HepG2 (cell line): ENCODE results near the gene HS3ST2. TPM values are rescaled to one million over a fixed set of nuclear protein-coding genes. Genes with fewer than 3 reads are reported as not detected.

ENCODE experiments used
- ATAC-seq: fragments of 200-7000 bp; cut with Tn5 transposase; 3 replicates; pipeline ENCODE4 v1.9.1; 2020; ENCODE audit warnings: mild to moderate bottlenecking, moderate library complexity
- BruUV-seq: library from RNA; stranded (reverse); fragments of 400-500 nt; replicated peaks from 2 replicates; lab custom pipeline; 2021; lab: Mats Ljungman, UMichigan
- CTCF ChIA-PET: fragments of 300-600 bp; formaldehyde crosslinking; extraction: SDS; loops from one replicate; lab custom pipeline; 2021; ENCODE audit warnings: low total read pairs, inconsistent platforms, low intra/inter-chr PET ratio; lab: Yijun Ruan, JAX
- POLR2A ChIA-PET: fragments of 350-600 bp; sonication (Branson Sonifier 250); formaldehyde crosslinking; loops from one replicate; lab custom pipeline; 2020; ENCODE audit warnings: antibody characterized with exemption, inconsistent platforms; lab: Yijun Ruan, JAX
- DNase-seq: peaks from one replicate; pipeline ENCODE4 v3.0.0-alpha.2; 2015; ENCODE audit warnings: low spot score
- FAIRE-seq: peaks from 3 replicates; lab custom pipeline; 2011; peaks lifted over from hg19 to GRCh38; lab: Jason Lieb, UNC
- H2AFZ ChIP-seq: one replicate; pipeline ENCODE4 v1.6.1; 2011; ENCODE audit warnings: low read length, inconsistent platforms
- H3K27ac ChIP-seq: fragments of 300-600 bp; 3 replicates; pipeline ENCODE4 v1.8.0; 2011; ENCODE audit warnings: mixed run types, mild to moderate bottlenecking, mixed read lengths, low read length, inconsistent platforms; ENCODE audit not compliant: insufficient read depth; ENCODE audit errors: extremely low read length
- H3K27me3 ChIP-seq, 2 experiments: fragments of 200-600 bp in 1 of 2; 2 replicates in 1 of 2; 3 replicates in 1 of 2; pipeline versions ENCODE4 v1.6.0 to v1.8.0; 2011; ENCODE audit warnings: low read length in 2 of 2, mild to moderate bottlenecking in 2 of 2, moderate library complexity in 2 of 2, inconsistent platforms in 1 of 2; ENCODE audit not compliant: insufficient read depth in 2 of 2, control insufficient read depth in 1 of 2
- H3K36me3 ChIP-seq, 2 experiments: fragments of 200-600 bp in 1 of 2; replicated peaks in 1 of 2; 2 replicates in 1 of 2; 3 replicates in 1 of 2; pipeline versions ENCODE4 v1.5.1 to v1.8.0; 2011; ENCODE audit warnings: low read length in 2 of 2, inconsistent platforms in 1 of 2; ENCODE audit not compliant: insufficient read depth in 2 of 2, control insufficient read depth in 1 of 2
- H3K4me1 ChIP-seq: 2 replicates; pipeline ENCODE4 v1.5.1; 2012; ENCODE audit warnings: low read length, inconsistent platforms; ENCODE audit not compliant: insufficient read depth
- H3K4me2 ChIP-seq: 2 replicates; pipeline ENCODE4 v1.6.0; 2011; ENCODE audit warnings: low read depth, low read length, inconsistent platforms
- H3K4me3 ChIP-seq, 3 experiments: fragments of 200-600 bp in 1 of 3; sonication (generic), shearing (Covaris generic) in 1 of 3; replicated peaks in 1 of 3; 2 replicates each; pipeline ENCODE4 v1.5.1; 2011 to 2016; ENCODE audit warnings: low read length in 3 of 3, inconsistent platforms in 2 of 3, low read depth in 2 of 3, mild to moderate bottlenecking in 2 of 3, control low read depth in 1 of 3, mixed read lengths in 1 of 3; ENCODE audit not compliant: insufficient read depth in 1 of 3
- H3K79me2 ChIP-seq: one replicate; pipeline ENCODE4 v1.6.1; 2011; ENCODE audit warnings: low read length, inconsistent platforms; ENCODE audit not compliant: insufficient read depth
- H3K9ac ChIP-seq: 2 replicates; pipeline ENCODE4 v1.6.0; 2011; ENCODE audit warnings: mild to moderate bottlenecking, low read depth, low read length, inconsistent platforms; ENCODE audit not compliant: insufficient read depth
- H3K9me3 ChIP-seq: 2 replicates; pipeline ENCODE4 v1.5.1; 2012; ENCODE audit warnings: mild to moderate bottlenecking, low read length
- H4K20me1 ChIP-seq: 2 replicates; pipeline ENCODE4 v1.6.0; 2011; ENCODE audit warnings: inconsistent platforms, mild to moderate bottlenecking, low read length, moderate library complexity; ENCODE audit not compliant: insufficient read depth
- AHR ChIP-seq: IDR thresholded peaks from 2 replicates; pipeline ENCODE4 v1.6.1; 2018; ENCODE audit warnings: missing genetic modification reagents, missing compliant biosample characterization
- ATF3 ChIP-seq: sonication (generic); formaldehyde crosslinking; IDR thresholded peaks from 2 replicates; pipeline ENCODE4 v1.4.0; 2020; ENCODE audit warnings: missing genetic modification reagents
- FOSL1 ChIP-seq: sonication (generic); formaldehyde crosslinking; IDR thresholded peaks from 2 replicates; pipeline ENCODE4 v1.9.0; 2021; ENCODE audit warnings: missing genetic modification reagents, borderline replicate concordance
- FOXA1 ChIP-seq, 2 experiments: fragments of 450-650 bp in 1 of 2; sonication (generic) in 1 of 2; formaldehyde crosslinking in 1 of 2; IDR thresholded peaks; 2 replicates each; pipeline versions ENCODE4 v1.4.0 to v1.6.1; 2016 to 2020; ENCODE audit warnings: missing genetic modification reagents in 1 of 2
- MTERF4 ChIP-seq: sonication (generic); formaldehyde crosslinking; IDR thresholded peaks from 2 replicates; pipeline ENCODE4 v1.8.0; 2023; ENCODE audit warnings: mild to moderate bottlenecking, missing genetic modification reagents
- POGK ChIP-seq: sonication (generic); formaldehyde crosslinking; conservative IDR thresholded peaks from 2 replicates; pipeline ENCODE4 v1.8.0; 2022; ENCODE audit warnings: mild to moderate bottlenecking, moderate library complexity, missing genetic modification reagents
- REST ChIP-seq, 2 experiments: IDR thresholded peaks; 2 replicates each; pipeline ENCODE4 v1.6.1; 2011 to 2012; ENCODE audit warnings: low read length in 2 of 2, borderline replicate concordance in 1 of 2, low read depth in 1 of 2, mild to moderate bottlenecking in 1 of 2, moderate library complexity in 1 of 2
- RFXANK ChIP-seq: IDR thresholded peaks from 2 replicates; pipeline ENCODE4 v1.6.1; 2016
- SMARCC2 ChIP-seq: fragments of 450-650 bp; IDR thresholded peaks from 2 replicates; pipeline ENCODE4 v1.6.1; 2017; ENCODE audit warnings: antibody characterized with exemption, mild to moderate bottlenecking
- SP1 ChIP-seq, 2 experiments: fragments of 450-650 bp in 1 of 2; sonication (generic) in 1 of 2; formaldehyde crosslinking in 1 of 2; IDR thresholded peaks; 2 replicates each; pipeline versions ENCODE4 v1.4.0 to v1.6.1; 2016 to 2020; ENCODE audit warnings: missing genetic modification reagents in 1 of 2
- TERF1 ChIP-seq: sonication (generic); formaldehyde crosslinking; IDR thresholded peaks from 2 replicates; pipeline ENCODE4 v1.8.0; 2022; ENCODE audit warnings: mild to moderate bottlenecking, missing genetic modification reagents, moderate library complexity
- TOPORS ChIP-seq: sonication (generic); formaldehyde crosslinking; IDR thresholded peaks from 2 replicates; pipeline ENCODE4 v1.8.0; 2023; ENCODE audit warnings: mild to moderate bottlenecking, missing genetic modification reagents
- ZFP41 ChIP-seq: sonication (generic); formaldehyde crosslinking; IDR thresholded peaks from 2 replicates; pipeline ENCODE4 v1.4.0; 2020; ENCODE audit warnings: mild to moderate bottlenecking, missing genetic modification reagents, borderline replicate concordance
- ZNF572 ChIP-seq: sonication (generic); formaldehyde crosslinking; IDR thresholded peaks from 2 replicates; pipeline ENCODE4 v1.5.1; 2020; ENCODE audit warnings: mild to moderate bottlenecking, missing genetic modification reagents
- WGBS: methylation state at CpG from one replicate; pipeline ENCODE4 v1.1.6; 2017; ENCODE audit warnings: low lambda C conversion rate; 5-methylcytosine and 5-hydroxymethylcytosine counted together
- in situ Hi-C: cut with HindIII; loops from 2 replicates; pipeline ENCODE4 v1.10.0; 2017; ENCODE audit warnings: low pct_unique_long_range_greater_than_20kb; ENCODE audit not compliant: extremely low pct_ligation_motif_present
- intact Hi-C: fragments of 100-400 bp; cut with micrococcal nuclease; formaldehyde crosslinking; loops from one replicate; pipeline ENCODE4 v1.10.0; 2022; ENCODE audit not compliant: unreplicated experiment
- polyA plus RNA-seq, 8 experiments: library from polyadenylated mRNA; depleted of rRNA in 3 of 8; stranded (reverse) in 7 of 8; unstranded in 1 of 8; fragments of >200 nt; fragmentation: Illumina TruSeq in 4 of 8; extraction: Trizol in 4 of 8; gene quantifications; 2 replicates each; pipeline versions ENCODE4 v1.2.1 to v1.2.3, GENCODE V29; 2011 to 2016; ENCODE audit warnings: low read depth in 4 of 8, missing spikeins in 1 of 8, mixed read lengths in 1 of 8; ENCODE audit not compliant: insufficient read depth in 1 of 8
- total RNA-seq, 5 experiments: library from RNA; depleted of rRNA; stranded (reverse); fragments of >200 nt; fragmentation: Illumina TruSeq; extraction: Trizol; gene quantifications; 2 replicates each; pipeline ENCODE4 v1.2.3, GENCODE V29; 2016; ENCODE audit warnings: low read depth in 1 of 5

Gene HS3ST2
- total and polyA plus RNA-seq, 2 of the 13 experiments (the other 11 are each of a cell fraction or from before 2014, with no cell fraction given), result not detected

GRCh38 chr16:22915003-22915402 lies 101.0 kb downstream of the HS3ST2 start:
- FAIRE-seq, result no peak

GRCh38 chr16:22923491-22923890 lies 109.5 kb downstream of the HS3ST2 start:
- WGBS, result 11% methylated on average over 3 of the region's 3 CpGs
- H3K27me3 ChIP-seq, result peaks cover 3 to 30% of the 10 kb centered on the region in 2 experiments; a peak in 4 of 5 replicates
- CTCF ChIA-PET, result no interaction called here
- no peak overlapping the region for H3K27ac ChIP-seq
- H3K36me3 ChIP-seq, result no peaks in the 10 kb centered on the region
- H3K79me2 ChIP-seq, result no peaks in the 10 kb centered on the region
- FAIRE-seq (no peak), ATAC-seq (no peak), DNase-seq (no peak)
- H3K9me3 ChIP-seq, result no peaks in the 10 kb centered on the region
- H2AFZ ChIP-seq, result no peak overlapping the region
- H3K4me1 ChIP-seq, result no peaks in the 10 kb centered on the region
- H3K9ac ChIP-seq, result no peak overlapping the region
- H3K4me2 ChIP-seq, result no peak overlapping the region
- POLR2A ChIA-PET, result no interaction called here
- no TSS peak for BruUV-seq
- no peaks in the 10 kb centered on the region for H4K20me1 ChIP-seq
- no peak overlapping the region for H3K4me3 ChIP-seq
- intact Hi-C loops (no loop called here), in situ Hi-C loops (no loop called here)
- no peak for TF ChIP-seq POGK (CRISPR knock-in tag)
- TF ChIP-seq ATF3 (CRISPR knock-in tag), result no peak
- TF ChIP-seq AHR (CRISPR knock-in tag), result no peak
- TF ChIP-seq MTERF4, result no peak
- no peak for TF ChIP-seq TERF1 (CRISPR knock-in tag)
- no peak for TF ChIP-seq REST (IDR thresholded peaks at IDR 0.05; ENCODE audit: borderline replicate concordance in 1 of 2, low read depth in 1 of 2, low read length in 2 of 2)

More at GRCh38 chr16:22915003-22915402, 101.0 kb downstream of the HS3ST2 start:
- Histone ChIP-seq H3K27ac (no peak overlapping the region), H3K27me3 (peaks cover 0 to 25% of the 10 kb centered on the region in 2 experiments; a peak in 2 of 5 replicates), H3K9ac (no peak overlapping the region), H3K79me2 (no peaks in the 10 kb centered on the region), H3K4me2 (no peak overlapping the region), H3K36me3 (no peaks in the 10 kb centered on the region), H4K20me1 (no peaks in the 10 kb centered on the region), H3K4me1 (no peaks in the 10 kb centered on the region), H2AFZ (no peak overlapping the region), H3K9me3 (no peaks in the 10 kb centered on the region), H3K4me3 (no peak overlapping the region)
- no peak for TF ChIP-seq SMARCC2
- no peak for TF ChIP-seq ZNF572
- TF ChIP-seq FOXA1 (IDR thresholded peaks at IDR 0.05), result no peak
- TF ChIP-seq FOXA1 (CRISPR knock-in tag; IDR thresholded peaks at IDR 0.05), result no peak
- TF ChIP-seq ZFP41 (CRISPR knock-in tag), result no peak
- no peak for TF ChIP-seq RFXANK (CRISPR knock-in tag)
- TF ChIP-seq TOPORS (CRISPR knock-in tag), result no peak
- no peak for TF ChIP-seq SP1 (IDR thresholded peaks at IDR 0.05)
- no peak for TF ChIP-seq SP1 (CRISPR knock-in tag; IDR thresholded peaks at IDR 0.05)
- TF ChIP-seq FOSL1 (CRISPR knock-in tag), result no peak
- CTCF ChIA-PET, result no interaction called here
- DNase-seq, result no peak
- no peak for ATAC-seq
- 38% methylated on average over 25 of the region's 25 CpGs for WGBS
- intact Hi-C loops (no loop called here), in situ Hi-C loops (no loop called here)
- no TSS peak for BruUV-seq
- POLR2A ChIA-PET, result interaction anchor here (0.7 kb wide), 1 partner anchor 9 kb away, joined by 4 read pairs; no protein-coding TSS in a partner anchor
